Measurements from ENCODE around the gene CFI. TPM values are rescaled to one million over a fixed set of nuclear protein-coding genes. Genes with fewer than 3 reads are reported as not detected.

Gene CFI
- total RNA-seq, 1 donor from 2014 or later: not detected

- Histone ChIP-seq H3K4me2 (no peak overlapping the region), H3K79me2 (ENCODE audit: low read depth) (no peaks in the 10 kb centered on the region), H3K9ac (no peak overlapping the region), H4K20me1 (ENCODE audit: low read depth) (no peaks in the 10 kb centered on the region), H3K27me3 (no peaks in the 10 kb centered on the region), H3F3A (ENCODE audit: low read depth) (no peaks in the 10 kb centered on the region), H3K36me3 (no peaks in the 10 kb centered on the region), H3K9me3 (ENCODE audit: low read depth) (no peaks in the 10 kb centered on the region), H3K27ac (no peak overlapping the region), H3K4me1 (no peaks in the 10 kb centered on the region), H2AFZ (replicated peaks) (no peak overlapping the region), H3K4me3 (no peak overlapping the region)
- H3K4me3 Mint-ChIP-seq: no peak overlapping the region
- H3K36me3 Mint-ChIP-seq: no peaks in the 10 kb centered on the region
- no peak for DNase-seq (ENCODE audit: low spot score)
- H3K27me3 Mint-ChIP-seq (ENCODE audit: insufficient read depth, low read depth): peaks cover 2% of the 10 kb centered on the region
- H3K4me1 Mint-ChIP-seq: no peaks in the 10 kb centered on the region
- TF ChIP-seq EZH2 (IDR thresholded peaks at IDR 0.05) (no peak), EZH2phosphoT487 (IDR thresholded peaks at IDR 0.05) (no peak), CTCF (IDR thresholded peaks at IDR 0.05) (no peak)
- no peak overlapping the region for H3K27ac Mint-ChIP-seq
- no peaks in the 10 kb centered on the region for H3K9me3 Mint-ChIP-seq
These were observed 56.0 kb downstream of the CFI start for GRCh38 chr4:109745830-109746229.

- H3K27me3 Mint-ChIP-seq (ENCODE audit: insufficient read depth, low read depth): peaks cover 7% of the 10 kb centered on the region
- no peaks in the 10 kb centered on the region for H3K36me3 Mint-ChIP-seq
- H3K4me3 ChIP-seq: no peak overlapping the region
- no peaks in the 10 kb centered on the region for H3K79me2 ChIP-seq (ENCODE audit: low read depth)
- H4K20me1 ChIP-seq (ENCODE audit: low read depth): no peaks in the 10 kb centered on the region
- no peak for DNase-seq (ENCODE audit: low spot score)
- H3K4me2 ChIP-seq: no peak overlapping the region
- no peaks in the 10 kb centered on the region for H3F3A ChIP-seq (ENCODE audit: low read depth)
- no peaks in the 10 kb centered on the region for H3K9me3 Mint-ChIP-seq
- H3K4me3 Mint-ChIP-seq: no peak overlapping the region
- no peaks in the 10 kb centered on the region for H3K4me1 Mint-ChIP-seq
- no peak overlapping the region for H3K27ac Mint-ChIP-seq
- no peaks in the 10 kb centered on the region for H3K27me3 ChIP-seq
- no peak overlapping the region for H3K27ac ChIP-seq
- H2AFZ ChIP-seq (replicated peaks): no peak overlapping the region
- no peak overlapping the region for H3K9ac ChIP-seq
- no peaks in the 10 kb centered on the region for H3K36me3 ChIP-seq
- H3K4me1 ChIP-seq: no peaks in the 10 kb centered on the region
- H3K9me3 ChIP-seq (ENCODE audit: low read depth): no peaks in the 10 kb centered on the region
- TF ChIP-seq EZH2 (IDR thresholded peaks at IDR 0.05) (no peak), CTCF (IDR thresholded peaks at IDR 0.05) (no peak), EZH2phosphoT487 (IDR thresholded peaks at IDR 0.05) (no peak)
These were observed 62.3 kb downstream of the CFI start for GRCh38 chr4:109739547-109739946.

- Mint-ChIP-seq H3K27ac (no peak overlapping the region), H3K4me3 (no peak overlapping the region), H3K36me3 (no peaks in the 10 kb centered on the region), H3K4me1 (no peaks in the 10 kb centered on the region), H3K27me3 (ENCODE audit: insufficient read depth, low read depth) (peaks cover 8% of the 10 kb centered on the region), H3K9me3 (no peaks in the 10 kb centered on the region)
- Histone ChIP-seq H3K36me3 (no peaks in the 10 kb centered on the region), H3K9me3 (ENCODE audit: low read depth) (no peaks in the 10 kb centered on the region), H3K4me3 (no peak overlapping the region), H3K27ac (no peak overlapping the region), H3K4me2 (no peak overlapping the region), H3K4me1 (no peaks in the 10 kb centered on the region), H3K9ac (no peak overlapping the region), H3K79me2 (ENCODE audit: low read depth) (no peaks in the 10 kb centered on the region), H4K20me1 (ENCODE audit: low read depth) (no peaks in the 10 kb centered on the region), H2AFZ (replicated peaks) (no peak overlapping the region), H3F3A (ENCODE audit: low read depth) (no peaks in the 10 kb centered on the region), H3K27me3 (no peaks in the 10 kb centered on the region)
- no peak for DNase-seq (ENCODE audit: low spot score)
- TF ChIP-seq CTCF (IDR thresholded peaks at IDR 0.05): no peak
- TF ChIP-seq EZH2 (IDR thresholded peaks at IDR 0.05): no peak
- TF ChIP-seq EZH2phosphoT487 (IDR thresholded peaks at IDR 0.05): no peak
These were observed 63.5 kb downstream of the CFI start for GRCh38 chr4:109738104-109738872.

All from neural progenitor cell (in vitro differentiated cells).